HEK293 (cell line): ENCODE data around the gene TCAP.

Experiments used
- CTCF ChIA-PET: fragments of 350-600 bp; formaldehyde crosslinking; extraction: SDS; loops from one replicate; lab custom pipeline; 2021; ENCODE audit warnings: antibody characterized with exemption; lab: Yijun Ruan, JAX
- POLR2A ChIA-PET: fragments of 300-600 bp; formaldehyde crosslinking; extraction: SDS; loops from one replicate; lab custom pipeline; 2020; ENCODE audit warnings: antibody characterized with exemption, inconsistent platforms; lab: Yijun Ruan, JAX
- H3K27ac ChIP-seq: fragments of 200-500 bp; sonication (Bioruptor generic); 2 replicates; pipeline ENCODE4 v1.5.1; 2014; ENCODE audit warnings: low read depth, low read length, control low read depth, inconsistent platforms; ENCODE audit errors: extremely low read depth
- H3K36me3 ChIP-seq, 2 experiments: fragments of 200-500 bp in 1 of 2; sonication (Bioruptor generic) in 1 of 2; 1 replicate in 1 of 2; 2 replicates in 1 of 2; pipeline ENCODE4 v1.5.1; 2014 to 2017; ENCODE audit warnings: inconsistent platforms in 2 of 2, low read length in 2 of 2; ENCODE audit not compliant: control insufficient read depth in 2 of 2, insufficient read depth in 1 of 2
- H3K4me1 ChIP-seq: fragments of 200-500 bp; sonication (Bioruptor generic); 2 replicates; pipeline ENCODE4 v1.5.1; 2014; ENCODE audit warnings: mild to moderate bottlenecking, low read length, inconsistent platforms; ENCODE audit not compliant: control insufficient read depth, insufficient read depth
- H3K4me3 ChIP-seq: 2 replicates; pipeline ENCODE4 v1.5.1; 2011; ENCODE audit warnings: low read depth, mild to moderate bottlenecking, control low read depth, low read length, moderate library complexity
- H3K9me3 ChIP-seq: fragments of 200-500 bp; sonication (Bioruptor generic); 2 replicates; pipeline ENCODE4 v1.5.1; 2014; ENCODE audit warnings: low read depth, low read length, inconsistent platforms; ENCODE audit not compliant: control insufficient read depth, insufficient read depth
- IKZF3 ChIP-seq: fragments of 450-650 bp; IDR thresholded peaks from 2 replicates; pipeline ENCODE4 v1.5.0; 2018; ENCODE audit warnings: missing biosample characterization, mild to moderate bottlenecking, missing genetic modification characterization, moderate library complexity
- KLF1 ChIP-seq: fragments of 450-650 bp; formaldehyde crosslinking; IDR thresholded peaks from 2 replicates; pipeline ENCODE4 v1.5.1; 2016; ENCODE audit warnings: missing biosample characterization, missing genetic modification characterization
- KLF10 ChIP-seq: fragments of 450-650 bp; IDR thresholded peaks from 2 replicates; pipeline ENCODE4 v1.5.1; 2018; ENCODE audit warnings: missing biosample characterization, mild to moderate bottlenecking, missing genetic modification characterization
- KLF7 ChIP-seq: fragments of 450-650 bp; formaldehyde crosslinking; IDR thresholded peaks from 2 replicates; pipeline ENCODE4 v1.5.1; 2016; ENCODE audit warnings: missing biosample characterization, missing genetic modification characterization, borderline replicate concordance
- MZF1 ChIP-seq: fragments of 450-650 bp; formaldehyde crosslinking; IDR thresholded peaks from 2 replicates; pipeline ENCODE4 v1.5.1; 2017; ENCODE audit warnings: missing biosample characterization, missing genetic modification characterization, borderline replicate concordance
- SP3 ChIP-seq: fragments of 450-650 bp; formaldehyde crosslinking; IDR thresholded peaks from 2 replicates; pipeline ENCODE4 v1.5.1; 2016; ENCODE audit warnings: missing biosample characterization, missing genetic modification characterization
- TCF7L2 ChIP-seq: IDR thresholded peaks from 2 replicates; pipeline ENCODE4 v1.6.1; 2011; ENCODE audit warnings: low read depth, mild to moderate bottlenecking, inconsistent platforms, low read length, moderate library complexity, borderline replicate concordance
- YY1 ChIP-seq: fragments of 450-650 bp; formaldehyde crosslinking; IDR thresholded peaks from 2 replicates; pipeline ENCODE4 v1.5.1; 2018; ENCODE audit warnings: missing biosample characterization, missing genetic modification characterization
- ZBTB17 ChIP-seq: fragments of 450-650 bp; formaldehyde crosslinking; IDR thresholded peaks from 2 replicates; pipeline ENCODE4 v1.5.1; 2016; ENCODE audit warnings: missing biosample characterization, missing genetic modification characterization
- ZBTB26 ChIP-seq: fragments of 450-650 bp; formaldehyde crosslinking; optimal IDR thresholded peaks from 2 replicates; pipeline ENCODE3; 2016; ENCODE audit warnings: missing biosample characterization, mild to moderate bottlenecking, missing genetic modification characterization
- ZBTB8A ChIP-seq: fragments of 450-650 bp; formaldehyde crosslinking; IDR thresholded peaks from 2 replicates; pipeline ENCODE4 v1.5.1; 2016; ENCODE audit warnings: missing biosample characterization, missing genetic modification characterization
- ZFHX2 ChIP-seq: fragments of 450-650 bp; formaldehyde crosslinking; conservative IDR thresholded peaks from 2 replicates; pipeline ENCODE4 v1.5.1; 2016; ENCODE audit warnings: missing biosample characterization, missing genetic modification characterization
- ZFP69B ChIP-seq: fragments of 450-650 bp; formaldehyde crosslinking; IDR thresholded peaks from 2 replicates; pipeline ENCODE4 v1.5.1; 2016; ENCODE audit warnings: missing biosample characterization, missing genetic modification characterization
- ZIC2 ChIP-seq: fragments of 450-650 bp; formaldehyde crosslinking; IDR thresholded peaks from 2 replicates; pipeline ENCODE4 v1.5.1; 2016; ENCODE audit warnings: missing biosample characterization, missing genetic modification characterization
- ZNF341 ChIP-seq: fragments of 450-650 bp; formaldehyde crosslinking; IDR thresholded peaks from 2 replicates; pipeline ENCODE4; 2016; ENCODE audit warnings: low read depth, missing biosample characterization, missing genetic modification characterization
- ZNF354C ChIP-seq: fragments of 450-650 bp; formaldehyde crosslinking; IDR thresholded peaks from 2 replicates; pipeline ENCODE4 v1.5.1; 2016; ENCODE audit warnings: missing biosample characterization, missing genetic modification characterization, low read depth, borderline replicate concordance
- ZNF366 ChIP-seq: fragments of 450-650 bp; formaldehyde crosslinking; conservative IDR thresholded peaks from 2 replicates; pipeline ENCODE4 v1.5.1; 2016; ENCODE audit warnings: missing biosample characterization, missing genetic modification characterization
- ZNF473 ChIP-seq: fragments of 450-650 bp; formaldehyde crosslinking; IDR thresholded peaks from 2 replicates; pipeline ENCODE4 v1.5.1; 2017; ENCODE audit warnings: missing biosample characterization, missing genetic modification characterization
- ZNF488 ChIP-seq: fragments of 450-650 bp; formaldehyde crosslinking; IDR thresholded peaks from 2 replicates; pipeline ENCODE4 v1.5.1; 2016; ENCODE audit warnings: missing biosample characterization, missing genetic modification characterization
- ZNF544 ChIP-seq: fragments of 450-650 bp; formaldehyde crosslinking; IDR thresholded peaks from 2 replicates; pipeline ENCODE4 v1.5.0; 2017; ENCODE audit warnings: missing biosample characterization, missing genetic modification characterization
- ZNF548 ChIP-seq: fragments of 450-650 bp; formaldehyde crosslinking; IDR thresholded peaks from 2 replicates; pipeline ENCODE4 v1.5.1; 2016; ENCODE audit warnings: missing biosample characterization, missing genetic modification characterization
- ZNF560 ChIP-seq: fragments of 450-650 bp; formaldehyde crosslinking; IDR thresholded peaks from 2 replicates; pipeline ENCODE4 v1.5.1; 2017; ENCODE audit warnings: missing biosample characterization, missing genetic modification characterization, borderline replicate concordance
- ZNF561 ChIP-seq: fragments of 450-650 bp; IDR thresholded peaks from 2 replicates; pipeline ENCODE4 v1.5.1; 2018; ENCODE audit warnings: missing biosample characterization, missing genetic modification characterization, borderline replicate concordance
- ZNF654 ChIP-seq: fragments of 450-650 bp; formaldehyde crosslinking; IDR thresholded peaks from 2 replicates; pipeline ENCODE4 v1.5.1; 2016; ENCODE audit warnings: low read depth, missing biosample characterization, missing genetic modification characterization
- ZNF664 ChIP-seq: fragments of 450-650 bp; formaldehyde crosslinking; IDR thresholded peaks from 2 replicates; pipeline ENCODE4 v1.5.1; 2016; ENCODE audit warnings: missing biosample characterization, missing genetic modification characterization
- ZNF692 ChIP-seq: fragments of 450-650 bp; formaldehyde crosslinking; IDR thresholded peaks from 2 replicates; pipeline ENCODE4 v1.5.1; 2016; ENCODE audit warnings: missing biosample characterization, missing genetic modification characterization
- ZNF76 ChIP-seq: fragments of 450-650 bp; formaldehyde crosslinking; IDR thresholded peaks from 2 replicates; pipeline ENCODE4; 2016; ENCODE audit warnings: low read depth, missing biosample characterization, missing genetic modification characterization, borderline replicate concordance
- ZNF785 ChIP-seq: fragments of 450-650 bp; formaldehyde crosslinking; IDR thresholded peaks from 2 replicates; pipeline ENCODE4 v1.5.1; 2016; ENCODE audit warnings: missing biosample characterization, missing genetic modification characterization
- ZNF791 ChIP-seq: fragments of 450-650 bp; formaldehyde crosslinking; IDR thresholded peaks from 2 replicates; pipeline ENCODE4 v1.5.1; 2016; ENCODE audit warnings: missing biosample characterization, missing genetic modification characterization
- TF ChIP-seq, protein P1 (sequence below): fragments of 450-650 bp; formaldehyde crosslinking; IDR thresholded peaks from 2 replicates; pipeline ENCODE4 v1.5.1; 2016; ENCODE audit warnings: missing biosample characterization, missing genetic modification characterization

Gene TCAP

DNA sequence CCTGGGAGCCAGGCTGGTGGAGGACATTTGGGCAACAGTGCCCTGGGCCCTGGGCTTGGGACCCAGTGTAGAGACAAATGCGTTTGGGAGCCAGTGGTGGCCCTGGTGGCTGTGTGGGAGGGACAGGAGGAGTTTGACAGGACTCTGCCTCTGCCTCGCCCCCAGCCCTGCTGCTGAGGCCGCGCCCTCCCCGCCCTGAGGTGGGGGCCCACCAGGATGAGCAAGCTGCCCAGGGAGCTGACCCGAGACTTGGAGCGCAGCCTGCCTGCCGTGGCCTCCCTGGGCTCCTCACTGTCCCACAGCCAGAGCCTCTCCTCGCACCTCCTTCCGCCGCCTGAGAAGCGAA is 11.9 kb upstream of the TCAP start:
- peaks cover 2% of the 10 kb centered on the region; the same call in 1 of the 2 replicates for H3K4me1 ChIP-seq
- peaks cover 0 to 24% of the 10 kb centered on the region in 2 experiments; a peak in 2 of 3 replicates for H3K36me3 ChIP-seq
- ChIA-PET POLR2A (interaction anchor here (1.0 to 1.6 kb wide), 8 partner anchors 10 to 265 kb away, joined by 3 to 6 read pairs (median 4); partner anchors contain the start of genes ERBB2, GSDMB and PGAP3), CTCF (interaction anchor here (0.5 to 11.9 kb wide), 31 partner anchors 10 to 462 kb away, joined by 3 to 220 read pairs (median 4); partner anchors contain the start of genes ERBB2, MIEN1, PNMT and PPP1R1B)
- no peaks in the 10 kb centered on the region for H3K9me3 ChIP-seq
- no peak overlapping the region for H3K4me3 ChIP-seq
- H3K27ac ChIP-seq, result peak overlapping the region; percentile 6; the same call in 1 of the 2 replicates
- TF ChIP-seq ZBTB8A (tag by site-specific recombination), result no peak; the same call in 1 of the 2 replicates
- no peak for TF ChIP-seq ZNF488 (tag by site-specific recombination)
- TF ChIP-seq KLF10 (tag by site-specific recombination), result no peak
- no peak for TF ChIP-seq ZNF544 (tag by site-specific recombination)
- no peak for TF ChIP-seq ZNF548 (tag by site-specific recombination)
- 0 out of 2 replicates have a peak, but pooled peaks have one; percentile 19 for TF ChIP-seq ZNF692 (tag by site-specific recombination)
- TF ChIP-seq SP3 (tag by site-specific recombination), result no peak
- peak; percentile 22; the same call in 1 of the 2 replicates for TF ChIP-seq ZFP69B (tag by site-specific recombination)
- TF ChIP-seq KLF1, result peak; percentile 87
- TF ChIP-seq ZNF341 (tag by site-specific recombination), result no peak
- no peak for TF ChIP-seq ZNF366 (tag by site-specific recombination)
- TF ChIP-seq ZNF654, result no peak
- no peak for TF ChIP-seq ZNF473 (tag by site-specific recombination)
- no peak for TF ChIP-seq ZNF791 (tag by site-specific recombination)
- peak; percentile 7; the same call in 1 of the 2 replicates for TF ChIP-seq ZFHX2
- no peak for TF ChIP-seq MZF1 (tag by site-specific recombination)
- TF ChIP-seq KLF7 (tag by site-specific recombination), result no peak
- TF ChIP-seq ZNF354C, result no peak
- TF ChIP-seq, protein P1, sequence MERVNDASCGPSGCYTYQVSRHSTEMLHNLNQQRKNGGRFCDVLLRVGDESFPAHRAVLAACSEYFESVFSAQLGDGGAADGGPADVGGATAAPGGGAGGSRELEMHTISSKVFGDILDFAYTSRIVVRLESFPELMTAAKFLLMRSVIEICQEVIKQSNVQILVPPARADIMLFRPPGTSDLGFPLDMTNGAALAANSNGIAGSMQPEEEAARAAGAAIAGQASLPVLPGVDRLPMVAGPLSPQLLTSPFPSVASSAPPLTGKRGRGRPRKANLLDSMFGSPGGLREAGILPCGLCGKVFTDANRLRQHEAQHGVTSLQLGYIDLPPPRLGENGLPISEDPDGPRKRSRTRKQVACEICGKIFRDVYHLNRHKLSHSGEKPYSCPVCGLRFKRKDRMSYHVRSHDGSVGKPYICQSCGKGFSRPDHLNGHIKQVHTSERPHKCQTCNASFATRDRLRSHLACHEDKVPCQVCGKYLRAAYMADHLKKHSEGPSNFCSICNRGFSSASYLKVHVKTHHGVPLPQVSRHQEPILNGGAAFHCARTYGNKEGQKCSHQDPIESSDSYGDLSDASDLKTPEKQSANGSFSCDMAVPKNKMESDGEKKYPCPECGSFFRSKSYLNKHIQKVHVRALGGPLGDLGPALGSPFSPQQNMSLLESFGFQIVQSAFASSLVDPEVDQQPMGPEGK (tag by site-specific recombination), result 0 out of 2 replicates have a peak, but pooled peaks have one; percentile 14
- TF ChIP-seq ZNF664, result no peak

DNA sequence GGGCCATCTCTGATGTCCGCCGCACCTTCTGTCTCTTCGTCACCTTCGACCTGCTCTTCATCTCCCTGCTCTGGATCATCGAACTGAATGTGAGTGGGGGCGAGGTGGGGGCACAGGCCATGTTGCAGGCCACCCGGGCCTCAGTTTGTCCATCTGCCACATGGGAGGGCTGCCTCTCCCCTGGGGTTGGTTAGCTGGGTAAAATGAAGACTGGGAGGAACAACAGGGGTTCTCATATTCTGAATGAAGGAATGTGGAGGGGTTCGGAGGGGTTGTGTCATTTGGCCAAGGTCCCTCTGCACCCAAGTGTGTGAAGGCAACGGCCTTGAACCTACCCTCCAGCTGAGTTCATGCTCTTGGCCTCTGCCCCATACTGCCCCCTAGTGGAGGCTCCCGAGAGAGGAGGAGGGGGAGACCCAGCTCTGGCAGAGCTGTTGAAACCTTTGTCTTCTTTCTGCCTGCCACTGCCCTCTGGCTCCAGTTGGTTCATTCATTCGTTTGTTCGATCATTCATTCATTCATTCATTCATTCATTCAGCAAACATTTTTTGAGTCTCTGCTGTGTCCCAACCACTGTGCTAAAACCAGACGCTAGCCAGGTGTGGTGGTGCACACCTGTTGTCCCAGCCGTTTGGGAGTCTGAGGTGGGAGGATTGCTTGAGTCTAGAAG is 11.4 kb upstream of the TCAP start:
- Histone ChIP-seq H3K4me3 (no peak overlapping the region), H3K9me3 (no peaks in the 10 kb centered on the region), H3K27ac (no peak overlapping the region), H3K36me3 (peaks cover 0 to 29% of the 10 kb centered on the region in 2 experiments; a peak in 2 of 3 replicates), H3K4me1 (peaks cover 2% of the 10 kb centered on the region; the same call in 1 of the 2 replicates)
- CTCF ChIA-PET, result interaction anchor here (0.5 to 11.9 kb wide), 37 partner anchors 10 to 462 kb away, joined by 3 to 220 read pairs (median 4); partner anchors contain the start of genes ERBB2, MIEN1, PNMT and PPP1R1B
- POLR2A ChIA-PET, result interaction anchor here (0.6 to 1.7 kb wide), 10 partner anchors 10 to 327 kb away, joined by 3 to 6 read pairs (median 4); partner anchors contain the start of genes ERBB2, GSDMB, PGAP3 and PSMD3
- TF ChIP-seq ZNF654 (peak; percentile 37), ZNF561 (tag by site-specific recombination) (no peak), ZNF785 (tag by site-specific recombination) (no peak), YY1 (no peak), ZNF548 (tag by site-specific recombination) (no peak), ZBTB26 (tag by site-specific recombination) (no peak), ZNF354C (no peak), ZNF560 (tag by site-specific recombination) (no peak), ZNF341 (tag by site-specific recombination) (peak; percentile 27; the same call in 1 of the 2 replicates), ZBTB17 (tag by site-specific recombination) (no peak), TCF7L2 (no peak), IKZF3 (tag by site-specific recombination) (no peak), MZF1 (tag by site-specific recombination) (no peak), ZIC2 (no peak), ZNF76 (tag by site-specific recombination) (no peak)
